GM19397 (cell line): Measurements from ENCODE around the gene PIERCE2.
"Not testable (repeated sequence)": the region's sequence is repeated elsewhere in the genome, so short reads cannot be mapped to it uniquely, and the experiment has no call there.

Experiments
- ATAC-seq: cut with Tn5 transposase; IDR thresholded peaks from one replicate; pipeline ENCODE4 v1.9.1; 2021; ENCODE audit warnings: mild to moderate bottlenecking, moderate library complexity; ENCODE audit not compliant: unreplicated experiment

The PIERCE2 gene

DNA sequence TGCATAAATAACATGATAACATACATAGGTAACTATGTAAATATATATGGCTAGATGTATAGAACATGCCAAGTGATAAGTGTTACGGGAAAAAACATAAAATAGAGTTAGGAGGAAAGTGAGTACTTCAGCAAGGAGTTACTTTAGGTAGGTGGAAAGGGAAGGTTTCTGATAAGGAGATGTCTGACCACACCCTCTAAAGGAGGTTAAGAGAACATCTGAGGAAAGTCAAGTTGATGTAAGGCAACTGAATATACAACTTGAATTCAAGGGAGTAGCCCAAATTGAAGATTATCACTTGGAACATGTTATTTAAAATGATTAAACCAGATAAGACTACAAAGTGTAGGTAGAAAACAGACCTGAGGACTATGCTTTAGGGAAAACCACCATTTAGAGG is 13.8 kb downstream of the PIERCE2 start:
- ATAC-seq, result no peak

DNA sequence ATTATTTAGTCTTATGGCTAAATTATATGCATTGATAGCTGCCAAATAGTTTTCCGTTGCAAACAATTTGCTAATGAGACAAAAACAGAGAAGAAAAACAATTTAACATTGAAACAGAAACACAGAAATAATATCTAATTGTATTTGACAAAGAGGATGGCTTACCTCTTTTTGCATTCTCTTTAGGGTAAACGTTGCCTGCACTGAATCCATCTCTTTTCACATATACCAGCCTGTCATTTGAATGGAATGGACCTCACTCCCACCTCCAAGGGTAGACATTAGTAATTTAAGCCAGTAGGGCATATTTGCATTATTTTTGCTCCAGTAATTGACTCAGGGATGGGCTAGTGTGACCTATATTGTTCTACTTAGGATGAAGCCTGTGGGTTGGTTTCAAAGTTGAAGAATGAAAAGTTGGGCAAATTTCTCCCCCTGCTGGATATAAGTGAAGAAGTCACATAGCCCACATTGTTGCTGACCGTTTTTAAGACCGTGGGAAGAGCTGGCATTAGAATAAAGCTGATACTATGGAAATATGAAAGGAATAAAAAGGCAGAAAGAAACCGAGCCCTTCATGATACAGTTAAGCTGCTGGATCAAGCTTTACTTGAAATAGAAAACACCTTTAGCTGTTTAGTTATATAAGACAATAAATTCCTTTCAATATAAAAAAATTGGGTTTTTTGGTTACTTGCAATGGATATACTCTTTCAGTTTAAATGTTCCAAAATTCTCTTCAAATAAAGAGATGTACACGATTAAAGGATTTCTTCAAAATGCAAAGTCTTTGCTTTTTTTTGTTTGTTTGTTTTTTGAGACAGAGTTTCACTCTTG is 26.9 kb downstream of the PIERCE2 start:
- no peak for ATAC-seq

DNA sequence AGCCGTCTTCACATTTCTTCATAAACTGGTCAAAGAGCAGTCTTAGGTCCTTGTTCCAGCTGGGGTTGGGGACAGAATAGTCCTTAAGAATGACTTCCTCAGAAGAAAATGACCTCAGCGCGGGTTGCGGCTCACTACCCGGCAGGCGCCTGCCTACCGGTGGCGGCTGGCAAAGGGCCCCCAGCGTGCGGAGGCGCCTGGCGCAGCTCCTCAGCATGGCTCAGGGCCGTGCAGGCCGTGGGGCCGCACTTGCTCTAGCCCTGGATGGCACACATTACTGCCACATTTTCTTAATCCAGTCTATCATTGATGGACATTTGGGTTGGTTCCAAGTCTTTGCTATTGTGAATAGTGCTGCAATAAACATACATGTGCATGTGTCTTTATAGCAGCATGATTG is 34.8 kb downstream of the PIERCE2 start:
- not testable (repeated sequence) for ATAC-seq

DNA sequence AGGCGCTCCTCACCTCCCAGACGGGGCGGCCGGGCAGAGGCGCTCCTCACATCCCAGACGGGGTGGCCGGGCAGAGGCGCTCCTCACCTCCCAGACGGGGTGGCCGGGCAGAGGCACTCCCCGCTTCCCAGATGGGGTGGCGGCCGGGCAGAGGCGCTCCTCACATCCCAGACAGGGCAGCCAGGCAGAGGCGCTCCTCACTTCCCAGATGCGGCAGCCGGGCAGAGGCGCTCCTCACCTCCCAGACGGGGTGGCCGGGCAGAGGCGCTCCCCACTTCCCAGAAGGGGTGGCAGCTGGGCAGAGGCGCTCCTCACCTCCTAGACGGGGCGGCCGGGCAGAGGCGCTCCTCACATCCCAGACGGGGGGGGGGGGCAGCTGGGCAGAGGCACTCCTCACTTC is 37.6 kb downstream of the PIERCE2 start:
- ATAC-seq, result not testable (repeated sequence)

DNA sequence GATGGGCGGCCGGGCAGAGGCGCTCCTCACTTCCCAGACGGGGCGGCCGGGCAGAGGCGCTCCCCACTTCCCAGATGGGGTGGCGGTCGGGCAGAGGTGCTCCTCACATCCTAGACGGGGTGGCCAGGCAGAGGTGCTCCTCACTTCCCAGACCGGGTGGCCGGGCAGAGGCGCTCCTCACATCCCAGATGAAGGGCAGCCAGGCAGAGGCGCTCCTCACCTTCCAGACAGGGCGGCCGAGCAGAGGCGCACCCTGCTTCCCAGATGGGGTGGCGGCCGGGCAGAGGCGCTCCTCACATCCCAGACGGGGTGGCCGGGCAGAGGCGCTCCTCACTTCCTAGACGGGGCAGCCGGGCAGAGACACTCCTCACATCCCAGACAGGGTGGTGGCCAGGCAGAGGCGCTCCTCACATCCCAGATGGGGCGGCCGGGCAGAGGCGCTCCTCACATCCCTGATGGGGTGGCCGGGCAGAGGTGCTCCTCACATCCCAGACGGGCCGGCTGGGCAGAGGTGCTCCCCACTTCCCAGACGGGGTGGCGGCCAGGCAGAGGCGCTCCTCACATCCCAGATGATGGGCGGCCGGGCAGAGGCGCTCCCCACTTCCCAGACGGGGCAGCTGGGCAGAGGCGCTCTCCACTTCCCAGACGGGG is 38.2 kb downstream of the PIERCE2 start:
- not testable (repeated sequence) for ATAC-seq

DNA sequence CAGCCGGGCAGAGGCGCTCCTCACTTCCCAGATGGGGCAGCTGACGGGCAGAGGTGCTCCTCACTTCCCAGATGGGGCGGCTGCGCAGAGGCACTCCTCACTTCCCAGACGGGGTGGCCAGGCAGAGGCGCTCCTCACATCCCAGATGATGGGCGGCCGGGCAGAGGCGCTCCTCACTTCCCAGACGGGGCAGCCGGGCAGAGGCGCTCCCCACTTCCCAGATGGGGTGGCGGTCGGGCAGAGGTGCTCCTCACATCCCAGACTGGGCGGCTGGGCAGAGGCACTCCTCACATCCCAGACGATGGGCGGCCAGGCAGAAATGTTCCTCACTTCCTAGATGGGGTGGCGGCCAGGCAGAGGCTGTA is 38.7 kb downstream of the PIERCE2 start:
- ATAC-seq, result not testable (repeated sequence)

DNA sequence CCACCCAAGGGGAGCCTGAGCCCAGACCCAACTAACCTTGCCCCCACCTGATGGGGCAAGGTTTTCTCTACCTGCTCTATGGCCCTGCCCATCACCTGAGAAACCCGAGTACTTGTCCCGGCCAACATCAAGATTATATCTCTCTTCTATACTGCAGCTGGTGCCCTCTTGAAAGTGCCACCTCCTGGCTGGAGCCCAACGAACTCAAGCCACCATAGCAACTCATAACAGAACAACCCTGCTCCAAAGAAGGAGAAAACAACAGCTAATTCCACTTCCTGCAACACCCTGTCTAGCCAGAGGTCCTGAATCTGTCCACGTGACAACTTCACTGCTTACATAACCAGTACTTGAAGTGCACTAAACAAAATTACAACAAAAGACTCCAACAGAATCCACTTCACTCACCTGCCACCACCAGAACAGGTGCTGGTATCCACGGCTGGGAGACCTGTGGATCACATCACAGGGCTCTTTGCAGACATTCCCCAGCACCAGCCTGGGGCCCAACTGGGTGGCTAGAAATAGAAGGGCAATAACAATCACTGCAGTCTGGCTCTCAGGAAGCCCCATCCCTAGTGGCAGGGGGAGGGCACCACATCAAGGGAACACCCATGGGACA is 49.2 kb downstream of the PIERCE2 start:
- ATAC-seq, result no peak

DNA sequence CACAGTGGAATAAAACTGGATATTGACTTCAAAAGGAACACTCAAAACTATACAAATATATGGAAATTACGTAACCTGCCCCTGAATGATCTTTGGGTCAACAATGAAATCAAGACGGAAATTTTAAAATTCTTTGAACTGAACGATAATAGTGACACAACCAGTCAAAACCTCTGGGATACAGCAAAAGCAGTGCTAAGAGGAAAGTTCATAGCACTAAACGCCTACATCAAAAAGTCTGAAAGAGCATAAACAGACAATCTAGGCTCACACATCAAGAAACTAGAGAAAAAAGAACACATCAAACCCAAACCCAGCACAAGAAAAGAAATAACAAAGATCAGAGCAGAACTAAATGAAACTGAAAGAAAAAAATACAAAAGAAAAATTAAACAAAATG is 53.2 kb downstream of the PIERCE2 start:
- ATAC-seq, result no peak

DNA sequence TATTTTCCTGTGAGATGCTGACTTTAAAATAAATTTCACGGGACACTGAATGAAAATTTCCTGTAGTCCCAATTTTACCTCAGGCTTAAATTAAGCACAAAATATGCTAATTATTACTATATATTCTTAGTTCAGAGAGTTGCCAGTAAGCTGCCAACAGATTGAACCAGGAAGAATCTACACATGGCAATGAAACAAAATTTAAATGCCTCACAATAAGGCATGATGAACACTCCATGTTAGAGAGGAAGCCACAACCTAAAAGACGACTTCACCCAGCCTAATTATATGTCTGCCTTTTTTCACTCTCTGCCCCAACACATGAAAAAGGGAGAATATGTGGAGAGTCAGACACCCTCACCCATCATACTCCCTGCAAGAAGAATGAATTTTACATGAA is 60.0 kb downstream of the PIERCE2 start:
- ATAC-seq, result no peak
